ENCODE measurements around the gene BMP3. TPM values are rescaled to one million over a fixed set of nuclear protein-coding genes. Genes with fewer than 3 reads are reported as not detected.

The BMP3 gene, protein sequence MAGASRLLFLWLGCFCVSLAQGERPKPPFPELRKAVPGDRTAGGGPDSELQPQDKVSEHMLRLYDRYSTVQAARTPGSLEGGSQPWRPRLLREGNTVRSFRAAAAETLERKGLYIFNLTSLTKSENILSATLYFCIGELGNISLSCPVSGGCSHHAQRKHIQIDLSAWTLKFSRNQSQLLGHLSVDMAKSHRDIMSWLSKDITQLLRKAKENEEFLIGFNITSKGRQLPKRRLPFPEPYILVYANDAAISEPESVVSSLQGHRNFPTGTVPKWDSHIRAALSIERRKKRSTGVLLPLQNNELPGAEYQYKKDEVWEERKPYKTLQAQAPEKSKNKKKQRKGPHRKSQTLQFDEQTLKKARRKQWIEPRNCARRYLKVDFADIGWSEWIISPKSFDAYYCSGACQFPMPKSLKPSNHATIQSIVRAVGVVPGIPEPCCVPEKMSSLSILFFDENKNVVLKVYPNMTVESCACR
- 0.02 TPM for total RNA-seq (2013)
- polyA plus RNA-seq (not detected), polyA minus RNA-seq (not detected in 2 replicates), total RNA-seq (0 to 2.1 (median 0.06) reads per million in 11 experiments)

DNA sequence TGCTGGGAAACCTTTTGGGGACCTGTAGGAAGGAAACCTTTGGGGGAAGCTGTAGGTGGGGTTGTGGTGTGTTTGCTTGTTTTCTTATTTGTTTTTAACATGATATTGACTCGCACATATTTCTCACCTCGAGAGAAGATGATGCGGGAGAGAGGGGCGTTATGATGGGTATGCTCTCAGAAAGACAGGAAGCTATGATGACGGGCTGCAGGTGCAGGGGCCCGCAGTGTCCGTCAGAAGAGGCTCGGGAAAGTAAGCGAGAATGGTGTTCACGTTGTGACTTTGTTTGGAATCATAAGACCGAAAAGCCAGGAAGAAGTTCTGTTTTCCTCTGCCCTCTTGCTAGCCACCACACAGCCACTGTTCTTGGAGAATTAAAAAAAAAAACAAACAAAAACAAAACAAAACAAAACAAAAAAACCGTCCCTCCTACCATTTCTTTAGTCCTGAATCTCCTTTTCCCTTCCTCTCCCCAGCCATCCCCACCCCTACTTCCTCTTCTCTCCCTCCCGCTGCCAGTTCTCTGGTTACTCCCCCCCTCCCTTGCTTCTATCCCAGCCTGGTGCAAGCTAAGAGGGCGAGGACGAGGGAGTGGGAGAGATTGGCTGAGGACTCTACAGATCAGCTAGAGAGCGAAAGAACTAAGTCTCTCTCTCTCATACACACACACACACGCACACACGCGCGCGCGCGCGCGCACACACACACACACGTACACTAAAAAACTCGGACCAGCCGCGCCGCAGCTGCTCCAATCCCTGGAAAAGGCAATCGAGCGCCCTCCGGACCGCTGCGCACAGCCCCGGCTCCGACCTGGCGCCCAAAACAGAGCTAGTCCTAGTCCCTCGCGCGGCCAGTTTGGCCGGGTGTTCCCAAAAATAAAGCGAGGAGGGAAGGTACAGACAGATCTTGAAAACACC, at the start of gene BMP3:
Gene BMP3, plus strand, starts transcription at position 648 of the 920 bp plus-strand sequence. CDS start 577 bp downstream, outside the sequence.
- H3K4me3 ChIP-seq (replicated peaks in 1 of 3; ENCODE audit: low read depth in 2 of 3, low read length in 3 of 3), result peak within 1 kb of the TSS in 1 of 3 experiments; percentile 53
- H3K9me3 Mint-ChIP-seq, result peaks cover 0 to 15% (median 1%) of the 10 kb centered on the region in 7 donors
- H3K9ac ChIP-seq (ENCODE audit: insufficient read depth, low read length, poor library complexity, severe bottlenecking), result no peak within 1 kb of the TSS

More for the DNA sequence above, at the start of gene BMP3:
- intact Hi-C loops (cut with micrococcal nuclease), result no loop called here
- H3K79me2 ChIP-seq (ENCODE audit: insufficient read depth, low read length), result no peaks in the 10 kb centered on the region
- Mint-ChIP-seq H3K36me3 (peaks cover 1 to 3% of the 10 kb centered on the region in 2 donors), H3K4me1 (peaks cover 13% of the 10 kb centered on the region), H3K27me3 (ENCODE audit: low read depth in 3 of 3) (peaks cover 45 to 54% (median 47%) of the 10 kb centered on the region in 3 donors), H3K4me3 (peak within 1 kb of the TSS; percentile 56 to 92), H3K27ac (no peak within 1 kb of the TSS)
- no peak for DNase-seq
- no peaks in the 10 kb centered on the region for H3K36me3 ChIP-seq (replicated peaks in 1 of 2; ENCODE audit: control insufficient read depth in 1 of 2, insufficient read depth in 2 of 2, low read length in 2 of 2)
- no peaks in the 10 kb centered on the region for H4K20me1 ChIP-seq (ENCODE audit: insufficient read depth, low read length)
- peaks cover 0 to 4% of the 10 kb centered on the region in 2 donors for H3K9me3 ChIP-seq (replicated peaks in 1 of 2; ENCODE audit: control insufficient read depth in 1 of 2, insufficient read depth in 1 of 2, low read length in 2 of 2)
- H3K4me2 ChIP-seq (replicated peaks; ENCODE audit: extremely low read depth, low read length, poor library complexity, severe bottlenecking), result peak within 1 kb of the TSS; percentile 59
- H3K27ac ChIP-seq (ENCODE audit: low read depth in 1 of 2, low read length in 2 of 2), result no peak within 1 kb of the TSS
- H3K27me3 ChIP-seq (ENCODE audit: control insufficient read depth in 2 of 2, insufficient read depth in 2 of 2, low read length in 2 of 2), result peaks cover 33 to 63% of the 10 kb centered on the region in 2 donors
- peaks cover 6 to 7% of the 10 kb centered on the region in 2 donors for H3K4me1 ChIP-seq (ENCODE audit: control insufficient read depth in 1 of 2, insufficient read depth in 2 of 2, low read length in 2 of 2)
- 2% methylated on average over 31 of the region's 43 CpGs for WGBS (ENCODE audit: insufficient coverage)
- TF ChIP-seq, protein P1, sequence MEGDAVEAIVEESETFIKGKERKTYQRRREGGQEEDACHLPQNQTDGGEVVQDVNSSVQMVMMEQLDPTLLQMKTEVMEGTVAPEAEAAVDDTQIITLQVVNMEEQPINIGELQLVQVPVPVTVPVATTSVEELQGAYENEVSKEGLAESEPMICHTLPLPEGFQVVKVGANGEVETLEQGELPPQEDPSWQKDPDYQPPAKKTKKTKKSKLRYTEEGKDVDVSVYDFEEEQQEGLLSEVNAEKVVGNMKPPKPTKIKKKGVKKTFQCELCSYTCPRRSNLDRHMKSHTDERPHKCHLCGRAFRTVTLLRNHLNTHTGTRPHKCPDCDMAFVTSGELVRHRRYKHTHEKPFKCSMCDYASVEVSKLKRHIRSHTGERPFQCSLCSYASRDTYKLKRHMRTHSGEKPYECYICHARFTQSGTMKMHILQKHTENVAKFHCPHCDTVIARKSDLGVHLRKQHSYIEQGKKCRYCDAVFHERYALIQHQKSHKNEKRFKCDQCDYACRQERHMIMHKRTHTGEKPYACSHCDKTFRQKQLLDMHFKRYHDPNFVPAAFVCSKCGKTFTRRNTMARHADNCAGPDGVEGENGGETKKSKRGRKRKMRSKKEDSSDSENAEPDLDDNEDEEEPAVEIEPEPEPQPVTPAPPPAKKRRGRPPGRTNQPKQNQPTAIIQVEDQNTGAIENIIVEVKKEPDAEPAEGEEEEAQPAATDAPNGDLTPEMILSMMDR (IDR thresholded peaks at IDR 0.05), result no peak
- no peak within 1 kb of the TSS for H2AFZ ChIP-seq (ENCODE audit: insufficient read depth, low read depth, low read length, poor library complexity, severe bottlenecking)

All from CD14-positive monocyte (primary cell).